ENCODE measurements around the gene FXYD2. TPM values are rescaled to one million over a fixed set of nuclear protein-coding genes. Genes with fewer than 3 reads are reported as not detected.

FXYD2 gene
- total RNA-seq (1 to 10 TPM; 3.1 to 6.7 (median 4.4) TPM), polyA plus RNA-seq (10 to 100 TPM; 11.2 to 25.6 TPM), total RNA-seq (not detected)

DNA sequence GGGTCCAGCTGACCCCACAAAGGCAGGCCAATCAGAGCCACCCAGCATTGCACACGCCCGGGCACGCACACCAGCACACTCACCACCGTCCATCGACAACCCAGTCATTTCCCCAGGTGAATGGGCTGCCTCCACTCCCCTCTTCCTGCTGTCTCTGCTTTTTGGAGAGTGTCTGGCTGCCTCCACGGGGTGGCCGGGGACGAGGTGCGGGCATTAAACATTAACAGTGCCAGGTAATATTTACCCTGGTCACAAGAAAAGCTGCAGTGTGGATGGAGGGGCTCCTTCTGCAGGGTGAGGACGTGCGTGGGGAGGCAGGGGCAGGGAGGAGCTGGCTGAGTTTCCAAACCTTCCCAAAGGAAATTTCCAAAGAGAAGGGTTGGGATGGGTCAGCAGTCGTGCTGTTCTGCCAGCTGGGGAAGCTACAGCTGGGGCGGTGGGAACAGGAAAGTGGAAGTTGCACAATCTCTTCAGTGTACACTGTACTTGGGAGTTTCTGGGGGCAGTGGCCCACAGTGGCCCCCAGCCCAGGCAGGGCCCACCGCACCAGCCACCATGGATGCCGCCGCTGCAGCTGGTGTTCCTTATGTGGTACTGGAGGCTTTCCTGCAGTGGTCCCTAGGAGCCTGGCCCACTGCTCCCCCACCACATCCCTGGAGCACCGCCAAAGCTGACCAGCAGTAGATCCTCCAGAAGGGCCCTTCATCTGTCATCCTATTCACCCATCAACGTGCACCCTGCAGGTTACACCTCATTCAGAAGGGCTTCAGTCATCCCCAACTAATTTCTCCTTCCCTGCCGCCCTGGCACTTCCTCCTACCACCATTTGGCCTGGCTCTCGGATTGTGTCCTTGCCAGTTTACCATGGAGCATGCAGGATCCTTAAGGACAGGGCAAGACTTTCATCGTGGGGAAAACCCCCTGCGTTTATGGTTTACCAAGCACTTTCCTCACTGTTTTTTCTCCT is at the start of gene FXYD2:
FXYD2 (minus strand) TSS at position 174 of the 967 bp plus-strand sequence; CDS start at position 108, 66 bp downstream.
- CTCF ChIA-PET = interaction anchor here (1.6 to 10.9 kb wide), 6 partner anchors 10 to 228 kb away, joined by 4 to 138 read pairs (median 28); no protein-coding TSS in a partner anchor
- H3K27ac Mint-ChIP-seq = peak within 1 kb of the TSS; percentile 15 to 94 (median 81)

DNA sequence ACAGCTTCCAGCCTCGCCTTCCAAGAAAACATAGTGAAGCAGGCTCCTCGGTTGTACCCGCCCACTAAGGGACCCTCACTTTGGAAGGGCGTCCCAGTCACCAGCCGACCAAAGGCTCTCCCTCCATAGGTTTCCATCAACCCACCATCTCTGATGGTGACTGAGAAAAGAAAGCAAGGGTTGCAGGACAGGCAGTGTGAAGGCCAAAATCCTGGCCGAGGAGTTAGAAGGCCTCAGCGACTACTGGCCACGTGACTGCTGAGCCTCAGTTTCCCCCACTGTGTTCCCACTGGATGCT is 49.2 kb upstream of the FXYD2 start:
- Histone ChIP-seq H3K9me3 (ENCODE audit: control insufficient read depth in 2 of 3, low read length in 3 of 3) (no peaks in the 10 kb centered on the region), H3K4me1 (ENCODE audit: control insufficient read depth in 2 of 2, insufficient read depth in 2 of 2, low read length in 2 of 2) (peaks cover 12 to 29% of the 10 kb centered on the region in 2 donors), H3K27me3 (ENCODE audit: control insufficient read depth in 2 of 2, insufficient read depth in 2 of 2, low read length in 2 of 2) (peaks cover 15 to 22% of the 10 kb centered on the region in 2 donors), H3K27ac (ENCODE audit: low read depth, low read length) (no peak overlapping the region), H3K4me3 (ENCODE audit: low read length) (no peak overlapping the region), H3K36me3 (ENCODE audit: control insufficient read depth in 2 of 3, insufficient read depth in 3 of 3, low read length in 3 of 3) (no peaks in the 10 kb centered on the region)
- no peak for ATAC-seq
- CTCF ChIA-PET = no interaction called here
- Mint-ChIP-seq H3K27me3 (peaks cover 53 to 66% (median 60%) of the 10 kb centered on the region in 5 donors), H3K36me3 (peaks cover 0 to 4% (median 0%) of the 10 kb centered on the region in 5 donors), H3K4me3 (peak overlapping the region in 4 of 10 donors; percentile 33 to 93 (median 54)), H3K9me3 (peaks cover 0 to 2% (median 0%) of the 10 kb centered on the region in 11 donors), H3K27ac (no peak overlapping the region), H3K4me1 (peaks cover 23 to 38% (median 28%) of the 10 kb centered on the region in 7 donors)
- intact Hi-C loops (cut with micrococcal nuclease) = no loop called here
- POLR2A ChIA-PET = no interaction called here
- DNase-seq = no peak

More for the DNA sequence above, at the start of gene FXYD2:
- Mint-ChIP-seq H3K36me3 (no peaks in the 10 kb centered on the region), H3K4me1 (peaks cover 43 to 69% (median 57%) of the 10 kb centered on the region in 7 donors), H3K9me3 (peaks cover 0 to 3% (median 0%) of the 10 kb centered on the region in 11 donors), H3K27me3 (no peaks in the 10 kb centered on the region), H3K4me3 (peak within 1 kb of the TSS in 6 of 10 donors; percentile 14 to 64 (median 44))
- peak within 1 kb of the TSS; percentile 41 for H3K27ac ChIP-seq (ENCODE audit: low read depth, low read length)
- peaks cover 39 to 56% of the 10 kb centered on the region in 2 donors for H3K4me1 ChIP-seq (ENCODE audit: control insufficient read depth in 2 of 2, insufficient read depth in 2 of 2, low read length in 2 of 2)
- no peaks in the 10 kb centered on the region for H3K27me3 ChIP-seq (ENCODE audit: control insufficient read depth in 2 of 2, insufficient read depth in 2 of 2, low read length in 2 of 2)
- no peaks in the 10 kb centered on the region for H3K9me3 ChIP-seq (ENCODE audit: control insufficient read depth in 2 of 3, low read length in 3 of 3)
- no peaks in the 10 kb centered on the region for H3K36me3 ChIP-seq (ENCODE audit: control insufficient read depth in 2 of 3, insufficient read depth in 3 of 3, low read length in 3 of 3)
- no peak for ATAC-seq
- DNase-seq = peak in 1 of 9 donors; percentile 19
- POLR2A ChIA-PET = interaction anchor here (0.6 to 2.0 kb wide), 4 partner anchors 8 to 126 kb away, joined by 3 to 6 read pairs (median 3); no protein-coding TSS in a partner anchor
- H3K4me3 ChIP-seq (ENCODE audit: low read length) = no peak within 1 kb of the TSS
- intact Hi-C loops (cut with micrococcal nuclease) = loop anchor here in 1 of 2 donors (5.0 kb wide), 1 partner anchor 82 kb away; no protein-coding TSS in a partner anchor

GRCh38 chr11:117872975-117873827 is 48.7 kb upstream of the FXYD2 start:
- Mint-ChIP-seq H3K27me3 (peaks cover 47 to 61% (median 56%) of the 10 kb centered on the region in 5 donors), H3K4me1 (peaks cover 23 to 38% (median 28%) of the 10 kb centered on the region in 7 donors)
- CTCF ChIA-PET = no interaction called here

GRCh38 chr11:117872420-117872961 is 47.9 kb upstream of the FXYD2 start:
- Histone ChIP-seq H3K36me3 (ENCODE audit: control insufficient read depth in 2 of 3, insufficient read depth in 3 of 3, low read length in 3 of 3) (no peaks in the 10 kb centered on the region), H3K4me1 (ENCODE audit: control insufficient read depth in 2 of 2, insufficient read depth in 2 of 2, low read length in 2 of 2) (peaks cover 12 to 29% of the 10 kb centered on the region in 2 donors), H3K27ac (ENCODE audit: low read depth, low read length) (no peak overlapping the region), H3K9me3 (ENCODE audit: control insufficient read depth in 2 of 3, low read length in 3 of 3) (no peaks in the 10 kb centered on the region), H3K4me3 (ENCODE audit: low read length) (no peak overlapping the region), H3K27me3 (ENCODE audit: control insufficient read depth in 2 of 2, insufficient read depth in 2 of 2, low read length in 2 of 2) (peaks cover 11 to 22% of the 10 kb centered on the region in 2 donors)
- Mint-ChIP-seq H3K36me3 (peaks cover 0 to 4% (median 0%) of the 10 kb centered on the region in 5 donors), H3K4me1 (peaks cover 23 to 38% (median 28%) of the 10 kb centered on the region in 7 donors), H3K9me3 (peaks cover 0 to 2% (median 0%) of the 10 kb centered on the region in 11 donors), H3K27me3 (peaks cover 43 to 56% (median 51%) of the 10 kb centered on the region in 5 donors), H3K4me3 (no peak overlapping the region), H3K27ac (no peak overlapping the region)
- DNase-seq = no peak
- ChIA-PET POLR2A (no interaction called here), CTCF (no interaction called here)
- no peak for ATAC-seq
- intact Hi-C loops (cut with micrococcal nuclease) = no loop called here

More at GRCh38 chr11:117872975-117873827, 48.7 kb upstream of the FXYD2 start:
- Mint-ChIP-seq H3K4me3 (peak overlapping the region in 2 of 10 donors; percentile 9 to 15), H3K9me3 (peaks cover 0 to 2% (median 0%) of the 10 kb centered on the region in 11 donors), H3K27ac (no peak overlapping the region), H3K36me3 (peaks cover 0 to 4% (median 0%) of the 10 kb centered on the region in 5 donors)
- no peak for DNase-seq
- H3K9me3 ChIP-seq (ENCODE audit: control insufficient read depth in 2 of 3, low read length in 3 of 3) = no peaks in the 10 kb centered on the region
- intact Hi-C loops (cut with micrococcal nuclease) = no loop called here
- POLR2A ChIA-PET = no interaction called here
- H3K36me3 ChIP-seq (ENCODE audit: control insufficient read depth in 2 of 3, insufficient read depth in 3 of 3, low read length in 3 of 3) = no peaks in the 10 kb centered on the region
- ATAC-seq = no peak
- no peak overlapping the region for H3K4me3 ChIP-seq (ENCODE audit: low read length)
- H3K27me3 ChIP-seq (ENCODE audit: control insufficient read depth in 2 of 2, insufficient read depth in 2 of 2, low read length in 2 of 2) = peaks cover 14 to 22% of the 10 kb centered on the region in 2 donors
- peaks cover 12 to 29% of the 10 kb centered on the region in 2 donors for H3K4me1 ChIP-seq (ENCODE audit: control insufficient read depth in 2 of 2, insufficient read depth in 2 of 2, low read length in 2 of 2)
- no peak overlapping the region for H3K27ac ChIP-seq (ENCODE audit: low read depth, low read length)

GRCh38 chr11:117871784-117872183 is 47.2 kb upstream of the FXYD2 start:
- peak overlapping the region in 1 of 10 donors; percentile 10 for H3K4me3 Mint-ChIP-seq
- H3K27ac ChIP-seq (ENCODE audit: low read depth, low read length) = no peak overlapping the region
- H3K4me1 ChIP-seq (ENCODE audit: control insufficient read depth in 2 of 2, insufficient read depth in 2 of 2, low read length in 2 of 2) = peaks cover 12 to 29% of the 10 kb centered on the region in 2 donors
- H3K4me1 Mint-ChIP-seq = peaks cover 21 to 32% (median 26%) of the 10 kb centered on the region in 7 donors
- H3K27me3 ChIP-seq (ENCODE audit: control insufficient read depth in 2 of 2, insufficient read depth in 2 of 2, low read length in 2 of 2) = peaks cover 11 to 22% of the 10 kb centered on the region in 2 donors
- H3K36me3 Mint-ChIP-seq = peaks cover 0 to 4% (median 0%) of the 10 kb centered on the region in 5 donors
- no peak overlapping the region for H3K4me3 ChIP-seq (ENCODE audit: low read length)
- ChIA-PET CTCF (no interaction called here), POLR2A (no interaction called here)
- peaks cover 0 to under 1% (median 0%) of the 10 kb centered on the region in 11 donors for H3K9me3 Mint-ChIP-seq
- H3K27ac Mint-ChIP-seq = no peak overlapping the region
- no peak for ATAC-seq
- no peak for DNase-seq
- H3K27me3 Mint-ChIP-seq = peaks cover 36 to 49% (median 44%) of the 10 kb centered on the region in 5 donors
- intact Hi-C loops (cut with micrococcal nuclease) = no loop called here
- no peaks in the 10 kb centered on the region for H3K36me3 ChIP-seq (ENCODE audit: control insufficient read depth in 2 of 3, insufficient read depth in 3 of 3, low read length in 3 of 3)
- no peaks in the 10 kb centered on the region for H3K9me3 ChIP-seq (ENCODE audit: control insufficient read depth in 2 of 3, low read length in 3 of 3)

- H3K9me3 Mint-ChIP-seq = no peaks in the 10 kb centered on the region
- ChIA-PET CTCF (no interaction called here), POLR2A (no interaction called here)
- no peak overlapping the region for H3K4me3 Mint-ChIP-seq
- H3K4me1 Mint-ChIP-seq = peaks cover 19 to 28% (median 23%) of the 10 kb centered on the region in 7 donors
- Histone ChIP-seq H3K4me3 (ENCODE audit: low read length) (no peak overlapping the region), H3K27me3 (ENCODE audit: control insufficient read depth in 2 of 2, insufficient read depth in 2 of 2, low read length in 2 of 2) (peaks cover 11 to 20% of the 10 kb centered on the region in 2 donors), H3K27ac (ENCODE audit: low read depth, low read length) (no peak overlapping the region), H3K9me3 (ENCODE audit: control insufficient read depth in 2 of 3, low read length in 3 of 3) (no peaks in the 10 kb centered on the region), H3K4me1 (ENCODE audit: control insufficient read depth in 2 of 2, insufficient read depth in 2 of 2, low read length in 2 of 2) (peaks cover 12 to 27% of the 10 kb centered on the region in 2 donors), H3K36me3 (ENCODE audit: control insufficient read depth in 2 of 3, insufficient read depth in 3 of 3, low read length in 3 of 3) (no peaks in the 10 kb centered on the region)
- H3K36me3 Mint-ChIP-seq = peaks cover 0 to 4% (median 0%) of the 10 kb centered on the region in 5 donors
- no peak for ATAC-seq
- H3K27ac Mint-ChIP-seq = no peak overlapping the region
- intact Hi-C loops (cut with micrococcal nuclease) = no loop called here
- peaks cover 33 to 46% (median 41%) of the 10 kb centered on the region in 5 donors for H3K27me3 Mint-ChIP-seq
- no peak for DNase-seq
These were observed 46.6 kb upstream of the FXYD2 start for GRCh38 chr11:117871160-117871559.

Data from naive thymus-derived CD4-positive, alpha-beta T cell (primary cell).